Liver (tissue), 3 donors: ENCODE data around the gene PEAR1.

Experiments used
- CTCF ChIP-seq: fragments of 150-350 bp; IDR thresholded peaks from 2 replicates; pipeline ENCODE4 v1.5.1; 2017; ENCODE audit warnings: improper control_type of control experiment, low read depth, low read length; ENCODE audit not compliant: missing input control
- HNF4G ChIP-seq: IDR thresholded peaks from 2 replicates; pipeline ENCODE4 v1.6.1; 2016; ENCODE audit warnings: antibody characterized with exemption
- JUND ChIP-seq, 2 donors: IDR thresholded peaks; 2 replicates each; pipeline ENCODE4 v1.6.1; 2016; ENCODE audit warnings: antibody characterized with exemption in 2 of 2
- RAD21 ChIP-seq, 2 donors: IDR thresholded peaks; 2 replicates each; pipeline ENCODE4 v1.6.1; 2016; ENCODE audit warnings: antibody characterized with exemption in 2 of 2, mild to moderate bottlenecking in 2 of 2
- RXRA ChIP-seq, 2 donors: IDR thresholded peaks; 2 replicates each; pipeline ENCODE4 v1.6.1; 2017 to 2018; ENCODE audit warnings: antibody characterized with exemption in 2 of 2, mild to moderate bottlenecking in 1 of 2
- YY1 ChIP-seq: IDR thresholded peaks from 2 replicates; pipeline ENCODE4 v1.6.1; 2016; ENCODE audit warnings: antibody characterized with exemption, mild to moderate bottlenecking
- TF ChIP-seq, protein P1 (sequence below): IDR thresholded peaks from 2 replicates; pipeline ENCODE4 v1.6.1; 2016; ENCODE audit warnings: antibody characterized with exemption, mild to moderate bottlenecking
- TF ChIP-seq, protein P2 (sequence below): IDR thresholded peaks from 2 replicates; pipeline ENCODE4 v1.6.1; 2016; ENCODE audit warnings: antibody characterized with exemption
- donor health status: healthy.
- donor health status: healthy.

DNA sequence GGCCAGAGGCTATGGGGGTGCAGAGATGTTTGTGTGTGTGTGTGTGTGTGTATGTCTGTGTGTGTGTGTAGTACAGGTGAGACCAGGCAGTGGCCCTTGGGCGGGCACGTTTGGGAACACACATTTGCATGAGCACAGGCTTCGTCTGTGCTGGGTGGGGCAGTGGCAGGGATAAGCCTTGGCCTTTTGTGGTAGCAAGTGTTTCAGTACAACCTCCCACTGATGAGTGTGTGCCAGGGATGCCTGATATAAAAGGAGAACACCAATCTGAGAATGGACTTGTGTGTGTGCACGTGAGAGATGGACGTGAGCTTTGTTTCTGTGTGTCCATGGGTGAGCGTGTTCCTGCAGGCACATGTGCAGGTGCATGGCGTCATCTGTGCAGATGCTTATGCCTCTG lies 29.9 kb upstream of the PEAR1 start:
- TF ChIP-seq, protein P1, sequence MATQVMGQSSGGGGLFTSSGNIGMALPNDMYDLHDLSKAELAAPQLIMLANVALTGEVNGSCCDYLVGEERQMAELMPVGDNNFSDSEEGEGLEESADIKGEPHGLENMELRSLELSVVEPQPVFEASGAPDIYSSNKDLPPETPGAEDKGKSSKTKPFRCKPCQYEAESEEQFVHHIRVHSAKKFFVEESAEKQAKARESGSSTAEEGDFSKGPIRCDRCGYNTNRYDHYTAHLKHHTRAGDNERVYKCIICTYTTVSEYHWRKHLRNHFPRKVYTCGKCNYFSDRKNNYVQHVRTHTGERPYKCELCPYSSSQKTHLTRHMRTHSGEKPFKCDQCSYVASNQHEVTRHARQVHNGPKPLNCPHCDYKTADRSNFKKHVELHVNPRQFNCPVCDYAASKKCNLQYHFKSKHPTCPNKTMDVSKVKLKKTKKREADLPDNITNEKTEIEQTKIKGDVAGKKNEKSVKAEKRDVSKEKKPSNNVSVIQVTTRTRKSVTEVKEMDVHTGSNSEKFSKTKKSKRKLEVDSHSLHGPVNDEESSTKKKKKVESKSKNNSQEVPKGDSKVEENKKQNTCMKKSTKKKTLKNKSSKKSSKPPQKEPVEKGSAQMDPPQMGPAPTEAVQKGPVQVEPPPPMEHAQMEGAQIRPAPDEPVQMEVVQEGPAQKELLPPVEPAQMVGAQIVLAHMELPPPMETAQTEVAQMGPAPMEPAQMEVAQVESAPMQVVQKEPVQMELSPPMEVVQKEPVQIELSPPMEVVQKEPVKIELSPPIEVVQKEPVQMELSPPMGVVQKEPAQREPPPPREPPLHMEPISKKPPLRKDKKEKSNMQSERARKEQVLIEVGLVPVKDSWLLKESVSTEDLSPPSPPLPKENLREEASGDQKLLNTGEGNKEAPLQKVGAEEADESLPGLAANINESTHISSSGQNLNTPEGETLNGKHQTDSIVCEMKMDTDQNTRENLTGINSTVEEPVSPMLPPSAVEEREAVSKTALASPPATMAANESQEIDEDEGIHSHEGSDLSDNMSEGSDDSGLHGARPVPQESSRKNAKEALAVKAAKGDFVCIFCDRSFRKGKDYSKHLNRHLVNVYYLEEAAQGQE = no peak
- TF ChIP-seq JUND (IDR thresholded peaks at IDR 0.05) (no peak), YY1 (no peak), CTCF (no peak), RAD21 (IDR thresholded peaks at IDR 0.05) (no peak), HNF4G (no peak), RXRA (IDR thresholded peaks at IDR 0.05) (no peak)
- TF ChIP-seq, protein P2, sequence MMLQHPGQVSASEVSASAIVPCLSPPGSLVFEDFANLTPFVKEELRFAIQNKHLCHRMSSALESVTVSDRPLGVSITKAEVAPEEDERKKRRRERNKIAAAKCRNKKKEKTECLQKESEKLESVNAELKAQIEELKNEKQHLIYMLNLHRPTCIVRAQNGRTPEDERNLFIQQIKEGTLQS = no peak
